Renal cortex interstitium (tissue), 11 donors: ENCODE data around the gene SSR1. TPM values are rescaled to one million over a fixed set of nuclear protein-coding genes. Genes with fewer than 3 reads are reported as not detected.

ENCODE experiments used
- DNase-seq, 11 donors: peaks; one replicate each; pipeline ENCODE4 v3.0.0-alpha.2; 2013; ENCODE audit warnings: low read depth in 9 of 11, low spot score in 4 of 11; ENCODE audit errors: extremely low read depth in 1 of 11
- polyA plus RNA-seq, 3 donors: library from polyadenylated mRNA; unstranded; fragments of 120-200 nt; gene quantifications; one replicate each; pipeline ENCODE4 v1.2.1, GENCODE V29; 2013; ENCODE audit not compliant: insufficient read length in 3 of 3

SSR1 gene
- polyA plus RNA-seq, 3 donors = 124 to 133 (median 128) TPM

DNA sequence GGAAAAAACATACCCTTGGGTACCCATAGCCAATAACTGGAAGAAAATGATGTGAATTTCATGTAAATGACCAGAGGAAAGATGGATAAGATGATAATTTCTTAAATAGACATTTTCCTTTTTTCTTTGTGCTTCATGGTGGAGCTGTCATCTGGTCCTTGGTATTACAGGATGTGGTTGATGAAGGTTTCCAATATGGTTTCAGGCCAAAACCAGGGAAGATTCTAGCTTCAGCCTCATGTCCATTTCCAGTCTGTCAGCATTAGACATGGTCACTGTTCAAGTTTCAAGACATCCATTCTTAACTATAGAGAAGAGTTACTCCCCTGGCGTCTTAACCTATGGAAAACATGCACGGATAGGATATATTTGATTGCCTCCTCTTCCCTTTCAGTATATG, 63.6 kb downstream of the SSR1 start:
- no peak for DNase-seq

DNA sequence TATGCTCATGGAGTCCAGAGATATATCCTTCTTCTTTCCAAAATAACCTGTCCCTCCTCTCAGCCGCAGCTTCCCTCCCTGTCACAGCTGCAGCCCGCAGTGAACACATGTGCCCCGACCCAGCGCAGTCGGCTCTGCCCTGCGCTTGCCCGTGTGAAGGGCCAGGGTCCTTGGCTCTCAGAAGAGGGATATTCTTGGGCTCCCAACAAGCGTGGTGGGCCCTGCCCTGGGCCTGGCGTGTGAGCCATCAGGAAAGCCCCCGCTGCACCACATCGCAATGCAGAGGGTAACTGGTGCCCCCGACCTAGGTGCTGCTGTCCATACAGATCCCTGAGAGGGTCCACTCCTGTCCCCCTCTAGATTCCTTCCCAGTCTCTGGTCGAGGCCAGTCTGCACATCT, 65.2 kb downstream of the SSR1 start:
- DNase-seq = no peak

DNA sequence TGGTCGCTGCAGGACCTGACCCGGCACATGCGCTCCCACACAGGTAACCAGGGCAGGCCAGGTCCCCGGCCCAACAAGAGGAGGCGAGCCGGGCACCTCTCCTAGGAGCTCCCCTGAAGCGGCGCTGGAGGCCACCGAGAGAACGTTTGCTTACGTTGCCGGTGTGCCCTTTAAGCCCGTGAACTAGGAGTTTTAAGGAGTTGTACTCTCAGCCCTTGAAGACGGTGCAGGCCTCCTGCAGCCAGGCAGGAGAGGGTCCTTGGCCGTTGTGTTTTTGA, 65.9 kb downstream of the SSR1 start:
- DNase-seq = no peak

DNA sequence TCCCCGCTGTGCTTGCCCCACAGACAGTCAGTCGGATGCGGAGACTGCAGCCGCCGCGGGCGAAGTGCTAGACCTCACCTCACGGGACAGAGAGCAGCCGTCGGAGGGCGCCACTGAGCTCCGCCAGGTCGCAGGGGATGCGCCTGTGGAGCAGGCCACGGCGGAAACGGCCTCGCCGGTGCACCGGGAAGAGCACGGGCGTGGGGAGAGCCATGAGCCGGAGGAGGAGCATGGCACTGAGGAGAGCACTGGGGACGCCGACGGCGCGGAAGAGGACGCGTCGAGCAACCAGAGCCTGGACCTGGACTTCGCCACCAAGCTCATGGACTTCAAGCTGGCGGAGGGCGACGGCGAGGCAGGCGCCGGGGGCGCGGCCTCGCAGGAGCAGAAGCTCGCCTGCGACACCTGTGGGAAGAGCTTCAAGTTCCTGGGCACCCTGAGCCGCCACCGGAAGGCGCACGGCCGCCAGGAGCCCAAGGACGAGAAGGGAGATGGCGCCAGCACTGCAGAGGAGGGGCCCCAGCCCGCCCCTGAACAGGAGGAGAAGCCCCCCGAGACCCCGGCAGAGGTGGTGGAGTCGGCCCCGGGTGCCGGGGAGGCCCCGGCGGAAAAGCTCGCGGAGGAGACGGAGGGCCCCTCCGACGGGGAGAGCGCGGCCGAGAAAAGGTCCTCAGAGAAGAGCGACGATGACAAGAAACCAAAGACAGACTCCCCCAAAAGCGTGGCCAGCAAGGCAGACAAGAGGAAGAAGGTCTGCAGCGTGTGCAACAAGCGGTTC, 66.4 kb downstream of the SSR1 start:
- no peak for DNase-seq

DNA sequence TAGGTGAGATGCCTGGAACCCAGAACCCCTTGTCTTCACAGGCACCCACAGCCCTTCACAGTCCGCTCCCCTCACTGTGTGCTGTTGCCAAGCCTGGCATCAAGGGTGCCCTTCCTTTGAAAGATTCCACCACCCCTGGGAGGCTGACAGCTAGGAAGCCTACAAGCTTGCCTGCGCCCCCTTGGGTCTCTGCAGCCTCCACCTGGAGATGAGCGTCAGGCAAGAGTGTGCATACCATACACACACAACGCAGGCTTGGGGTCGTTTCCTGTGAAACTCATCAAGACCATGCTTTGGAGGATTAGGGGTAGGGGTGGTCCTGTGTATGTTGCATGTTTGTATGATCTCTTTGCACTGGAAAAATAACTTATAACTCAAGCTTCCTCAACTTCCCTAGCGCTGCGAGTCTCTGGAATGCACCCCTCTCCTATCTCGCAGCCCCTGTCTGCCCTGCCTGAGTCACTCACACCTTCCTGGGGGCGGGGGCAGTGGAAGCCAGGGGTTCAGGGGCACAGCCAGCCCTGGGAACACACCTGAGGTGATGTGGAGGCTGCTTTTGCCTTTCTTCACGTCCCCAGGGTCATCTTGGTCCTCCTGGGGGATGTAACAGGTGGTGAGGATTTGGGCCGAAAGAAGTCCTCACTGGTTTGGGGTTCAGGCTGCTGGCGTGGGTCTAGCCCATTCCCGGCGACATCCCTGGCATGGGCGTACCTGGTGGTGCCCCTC, 67.2 kb downstream of the SSR1 start:
- no peak for DNase-seq

DNA sequence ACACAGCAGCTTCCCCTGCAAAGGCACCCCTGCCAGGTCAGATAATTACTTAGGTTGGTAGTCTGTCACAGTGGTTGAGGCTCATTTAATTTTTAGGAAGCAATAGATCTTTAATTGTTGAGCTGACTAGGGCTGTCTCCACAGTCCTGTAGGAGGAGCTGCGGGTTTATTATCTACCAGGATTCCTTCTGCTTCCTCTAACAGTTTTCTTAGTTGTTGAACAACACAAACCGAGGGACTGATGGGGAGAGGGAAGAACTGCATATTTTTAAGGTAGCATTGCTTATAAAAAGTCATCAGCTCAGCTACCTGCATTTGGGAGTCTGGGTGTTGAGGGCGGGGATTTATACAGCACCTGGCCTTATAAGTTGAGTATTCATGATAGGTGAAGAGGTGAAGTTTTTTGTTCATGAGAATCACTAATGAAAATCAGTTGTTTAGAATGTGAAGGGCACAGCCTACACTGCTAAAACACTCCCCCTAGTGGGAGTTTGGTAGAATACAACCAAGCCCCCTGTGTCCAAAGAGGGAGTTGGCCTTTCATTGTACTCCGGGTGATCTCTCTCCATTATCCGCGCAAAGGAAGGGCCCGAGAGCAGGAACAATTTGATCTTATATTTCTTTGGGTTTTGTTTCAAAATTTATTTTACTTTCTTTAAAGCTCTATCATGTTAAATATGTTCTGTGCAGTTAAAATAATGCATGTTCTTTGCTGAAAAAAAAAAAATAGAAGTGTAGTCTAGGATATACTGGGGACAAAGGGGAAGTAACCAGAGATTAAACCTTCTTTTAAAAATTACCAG, 69.6 kb downstream of the SSR1 start:
- peak in 8 of 11 donors; percentile 56 to 75 (median 66) for DNase-seq

DNA sequence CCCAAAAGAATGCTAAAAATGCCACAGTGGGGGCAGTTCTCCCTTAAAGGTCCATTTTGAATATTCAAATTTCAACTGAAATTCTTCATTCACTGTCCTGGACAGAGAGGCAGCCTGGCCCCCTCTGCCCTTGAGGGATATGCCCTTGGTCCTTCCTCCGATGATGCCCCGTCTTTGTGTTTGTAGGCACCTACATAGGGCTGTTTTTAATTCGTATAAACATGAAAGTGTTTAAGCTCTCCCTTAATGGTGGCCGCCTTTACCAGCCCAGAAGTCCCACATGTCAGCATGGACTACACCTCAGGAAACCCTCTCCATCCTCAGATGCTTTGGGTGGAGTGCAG, 70.2 kb downstream of the SSR1 start:
- no peak for DNase-seq

DNA sequence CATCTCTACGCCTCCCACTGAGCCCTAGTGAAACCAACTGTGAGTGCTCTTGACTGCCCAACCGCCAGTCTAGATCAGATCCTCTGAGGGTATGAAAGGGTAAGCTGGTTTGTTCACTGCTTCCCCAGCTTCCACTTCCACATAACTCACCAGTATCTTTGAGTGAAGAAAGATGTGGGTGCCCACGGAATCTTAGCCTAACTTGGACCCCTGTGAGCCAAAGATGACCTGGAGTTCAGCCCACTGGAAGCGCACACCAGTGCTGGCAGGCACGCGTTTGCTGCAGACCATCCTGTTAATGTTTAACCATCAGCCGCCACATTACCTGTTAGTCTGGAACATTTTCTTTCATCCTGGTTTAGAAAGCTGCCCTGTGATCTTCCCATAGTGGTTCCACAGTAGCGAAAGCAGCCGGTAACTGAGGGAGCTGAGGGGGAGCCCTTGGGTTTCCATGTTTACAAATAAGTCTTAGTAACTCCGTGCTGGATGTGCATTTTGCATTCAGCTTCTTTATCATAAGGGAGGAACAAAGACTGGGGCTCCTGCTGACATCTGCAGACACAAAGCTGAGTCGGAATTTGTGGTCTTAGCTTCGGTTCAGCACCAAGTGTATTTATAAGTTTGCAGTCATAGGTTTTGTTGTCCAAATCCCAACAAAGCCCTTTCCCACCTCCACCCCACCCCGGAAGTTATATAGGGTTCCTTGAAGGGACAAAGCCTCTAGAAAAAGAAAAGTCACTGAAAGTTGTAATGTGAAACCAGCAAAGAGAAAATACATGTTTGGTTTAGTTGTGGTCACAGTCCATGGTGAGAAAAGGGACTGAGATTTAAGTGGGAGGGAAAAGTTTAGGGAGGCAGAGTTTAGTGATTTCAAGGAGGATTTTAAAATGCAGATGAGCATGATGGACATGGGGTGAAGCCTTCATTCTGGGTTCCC, 71.0 kb downstream of the SSR1 start:
- peak in 5 of 11 donors; percentile 43 to 76 (median 61) for DNase-seq

DNA sequence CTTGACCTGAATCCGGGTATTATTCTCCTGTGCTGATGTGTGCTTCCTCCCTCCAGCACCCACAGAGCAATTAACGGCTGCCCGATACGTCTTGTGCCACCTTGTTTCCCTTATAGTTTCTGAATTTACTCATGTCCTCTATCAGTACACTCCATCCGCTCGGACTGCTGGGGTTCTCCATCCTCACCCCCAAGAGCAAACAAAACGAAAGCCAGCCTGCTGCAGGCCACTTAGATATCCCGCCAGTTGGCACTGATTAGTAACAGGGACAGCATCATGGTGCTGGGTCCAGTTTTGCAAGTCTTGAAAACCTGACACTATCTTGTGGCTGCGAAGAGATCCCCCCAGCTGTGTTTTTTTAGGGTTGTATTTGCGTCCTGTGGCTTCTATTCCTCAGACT, 71.8 kb downstream of the SSR1 start:
- no peak for DNase-seq

DNA sequence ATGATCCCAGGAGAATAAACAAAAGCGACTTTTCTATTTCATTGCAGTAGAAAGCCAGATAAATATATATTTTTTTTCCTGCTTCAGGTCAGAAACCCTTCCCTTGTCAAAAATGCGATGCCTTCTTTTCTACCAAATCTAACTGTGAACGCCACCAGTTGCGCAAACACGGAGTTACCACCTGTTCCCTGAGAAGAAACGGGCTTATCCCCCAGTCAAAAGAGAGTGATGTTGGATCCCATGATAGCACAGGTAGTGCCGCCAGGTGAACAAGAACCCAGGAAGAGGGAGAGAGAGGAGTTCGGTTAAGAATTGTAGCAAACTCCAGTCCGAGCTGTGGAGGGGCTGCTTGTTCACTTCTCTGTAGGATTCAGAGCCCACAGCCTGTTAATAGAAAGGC, 72.6 kb downstream of the SSR1 start:
- no peak for DNase-seq

DNA sequence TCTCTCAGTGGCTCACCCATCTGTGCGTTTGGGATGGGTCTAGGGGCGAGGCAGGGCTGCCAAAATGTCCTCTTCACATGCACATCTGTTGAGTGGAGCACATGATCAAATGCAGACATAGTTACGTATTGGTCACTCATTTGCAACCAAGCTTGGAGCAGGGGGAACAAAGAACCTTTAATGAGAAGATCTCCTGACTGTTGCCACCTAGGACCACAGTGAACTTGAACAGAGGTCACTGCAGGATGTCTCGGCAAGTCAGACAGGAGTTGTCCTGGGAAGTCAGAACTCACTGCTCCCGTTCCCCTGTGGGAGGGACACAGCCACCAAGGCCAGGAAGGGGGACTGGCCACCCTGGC, 73.4 kb downstream of the SSR1 start:
- DNase-seq = no peak

DNA sequence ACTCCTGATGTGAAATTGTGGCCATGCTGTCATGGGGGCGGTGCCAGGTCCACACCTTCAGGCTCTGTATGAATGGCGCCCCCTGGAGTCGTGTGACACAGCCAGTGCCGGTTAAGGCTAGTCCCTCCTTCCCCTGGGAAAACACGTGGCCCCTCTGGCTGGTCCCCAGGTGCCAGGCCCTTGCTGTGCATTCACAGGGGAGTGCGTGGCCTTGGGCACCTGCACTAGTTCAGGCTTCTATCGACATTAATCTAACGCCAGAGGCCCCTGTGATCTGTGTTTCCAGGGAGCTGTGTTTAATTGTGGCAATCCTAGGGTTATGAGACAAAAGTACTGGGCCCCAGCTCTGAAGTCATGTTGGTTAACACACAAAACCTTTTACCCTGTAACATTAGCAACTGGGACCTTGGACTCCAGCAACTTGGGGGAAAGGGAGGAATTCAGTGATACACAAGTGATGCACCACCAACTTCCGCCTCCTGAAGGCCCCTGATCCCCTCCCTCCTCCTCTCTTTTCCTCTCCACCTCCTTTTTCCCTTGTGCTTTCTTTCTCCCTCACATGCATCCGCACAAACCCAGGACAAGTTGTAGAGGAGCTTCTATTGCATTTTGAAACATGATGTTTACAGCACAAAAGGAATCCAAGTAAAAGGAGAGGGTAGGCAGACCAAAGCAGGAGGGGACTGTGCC, 74.0 kb downstream of the SSR1 start:
- DNase-seq = peak in 6 of 11 donors; percentile 59 to 85 (median 71)

DNA sequence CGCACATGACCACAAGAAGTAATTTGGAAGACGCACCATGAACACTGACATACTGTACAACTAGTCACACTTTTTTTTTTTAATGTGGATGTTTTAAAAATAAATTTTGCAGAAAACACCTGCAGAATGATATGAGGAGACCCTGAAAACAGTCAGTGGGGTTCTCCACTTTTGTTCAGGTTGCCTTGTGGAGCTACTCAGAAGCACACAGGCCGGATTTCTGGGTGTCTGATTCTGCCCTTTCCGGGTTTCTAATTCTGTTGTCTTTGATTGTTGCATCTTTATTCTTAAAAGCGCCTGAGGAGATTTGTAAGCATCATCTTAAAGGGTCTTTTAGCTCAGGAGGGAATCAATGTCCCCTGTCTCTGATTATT, 74.5 kb downstream of the SSR1 start:
- no peak for DNase-seq

DNA sequence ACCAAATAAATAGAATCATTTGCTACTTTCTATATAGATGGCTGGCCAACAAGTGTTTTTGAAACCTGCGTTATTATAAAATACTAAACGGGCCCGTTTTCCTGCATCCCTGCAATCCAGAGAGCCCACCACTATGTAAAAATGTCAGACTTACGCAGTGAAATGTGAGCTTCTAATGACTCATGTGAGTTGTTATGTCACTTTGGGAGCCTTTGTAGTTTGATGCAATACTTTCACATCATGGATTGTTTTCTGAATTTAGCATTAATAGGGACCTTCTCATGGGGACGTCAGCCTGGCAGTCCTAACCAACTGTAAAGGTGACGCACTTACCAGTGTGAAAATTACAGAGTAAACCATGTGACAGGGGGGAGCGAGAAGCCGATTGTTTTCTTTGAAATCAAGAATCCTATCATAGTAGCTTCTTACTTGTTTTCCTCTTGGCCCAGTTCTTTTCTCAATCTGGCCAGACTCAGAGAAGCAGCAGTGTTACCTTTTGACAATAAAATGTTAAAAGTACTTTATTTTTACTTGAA, 75.3 kb downstream of the SSR1 start:
- no peak for DNase-seq

DNA sequence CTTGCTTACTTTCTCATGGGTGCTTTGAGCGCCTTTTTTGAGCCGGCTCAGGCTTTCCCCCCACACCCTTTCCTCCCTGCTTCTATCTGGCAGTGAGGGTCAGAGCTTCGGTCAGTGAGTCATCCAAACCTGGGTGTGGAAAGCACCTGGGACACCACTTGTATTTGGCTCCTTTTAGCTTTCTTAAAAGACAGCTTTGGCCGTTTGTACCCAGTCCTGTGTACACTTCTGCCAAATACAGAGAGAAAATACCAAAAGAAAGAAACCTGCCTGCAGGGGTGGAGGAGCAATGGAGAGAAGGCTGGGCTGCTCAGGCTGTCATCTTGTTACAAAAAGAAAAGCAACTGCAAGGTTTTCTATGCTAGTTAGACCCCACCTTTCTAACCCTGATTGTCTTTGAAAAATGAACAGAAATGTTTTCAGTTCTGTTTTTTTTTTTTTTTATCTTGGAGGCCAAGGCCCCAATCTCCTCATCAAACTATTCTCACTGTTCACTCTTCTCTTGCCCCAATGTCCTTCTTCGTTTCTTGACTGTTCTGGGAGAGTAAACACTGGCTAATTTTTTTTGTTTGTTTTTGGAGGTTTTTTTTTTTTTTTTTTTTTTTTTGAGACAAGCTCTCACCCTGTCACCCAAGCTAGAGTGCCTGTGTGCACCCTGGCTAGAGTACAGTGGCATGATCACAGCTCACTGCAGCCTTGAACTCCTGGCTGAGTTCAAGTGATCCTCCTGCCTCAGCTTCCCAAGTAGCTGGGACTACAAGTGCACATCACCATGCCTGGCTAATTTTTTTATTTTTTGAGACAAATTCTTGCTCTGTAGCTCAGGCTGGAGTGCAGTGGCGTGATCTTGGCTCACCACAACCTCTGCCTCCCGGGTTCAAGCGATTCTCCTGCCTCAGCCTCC, 76.4 kb downstream of the SSR1 start:
- no peak for DNase-seq

DNA sequence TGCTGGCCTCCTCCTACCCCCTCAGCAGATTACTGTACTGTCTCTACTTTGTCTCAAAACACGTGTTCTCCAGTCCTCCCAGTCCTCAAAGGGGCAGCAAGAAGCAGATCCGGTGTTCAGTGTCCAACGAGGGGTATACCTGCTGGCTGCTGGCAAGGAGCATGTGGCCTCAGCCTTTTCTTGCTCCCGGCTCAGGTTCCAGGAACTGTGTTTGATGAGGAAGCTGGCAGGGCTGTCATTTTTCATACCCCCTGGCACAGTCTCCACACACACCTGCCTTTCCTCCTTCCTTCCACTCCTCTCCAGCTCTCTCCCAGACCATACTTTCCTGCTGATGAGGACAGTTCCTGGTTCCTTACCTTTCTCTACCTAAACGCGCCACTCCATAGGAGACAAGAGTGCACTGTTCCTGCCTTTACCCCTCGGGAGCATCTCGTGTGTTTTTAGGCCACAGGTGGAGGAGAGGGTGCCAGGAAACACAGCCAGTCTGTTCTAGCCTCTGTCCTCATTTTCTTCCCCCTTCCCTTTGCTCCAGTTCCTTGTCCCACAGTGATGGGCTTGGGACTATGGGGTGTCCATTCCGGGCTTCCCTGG, 77.2 kb downstream of the SSR1 start:
- no peak for DNase-seq

DNA sequence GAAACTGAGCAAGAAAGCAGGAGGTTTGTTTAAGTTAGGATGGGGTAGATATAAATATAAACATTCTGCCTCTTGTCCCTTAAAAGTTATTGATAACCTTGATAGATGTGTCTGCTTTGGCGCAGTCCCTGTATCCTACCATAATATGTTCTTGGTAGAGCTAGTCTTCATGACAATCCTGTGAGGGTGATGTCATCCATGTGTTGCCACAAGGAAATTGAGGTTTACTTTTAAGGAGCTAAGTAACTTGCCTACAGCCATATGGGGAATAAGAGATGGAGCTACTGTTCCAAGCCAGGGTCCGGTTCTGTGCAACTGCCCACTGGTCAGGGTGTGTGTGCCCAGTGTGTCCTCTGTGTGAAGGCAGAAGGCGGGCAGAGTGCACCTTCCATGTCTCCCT, 78.5 kb downstream of the SSR1 start:
- no peak for DNase-seq
